PC-3 (cell line): ENCODE data around the gene ANKS1A. TPM values are rescaled to one million over a fixed set of nuclear protein-coding genes. Genes with fewer than 3 reads are reported as not detected.

Source experiments
- ATAC-seq: fragments of 200-7000 bp; cut with Tn5 transposase; 2 replicates; pipeline ENCODE4 v1.9.1; 2020; ENCODE audit warnings: mild to moderate bottlenecking, moderate library complexity
- BruUV-seq: library from RNA; stranded (reverse); fragments of 400-500 nt; replicated peaks from 2 replicates; lab custom pipeline; 2021; lab: Mats Ljungman, UMichigan
- CTCF ChIA-PET: fragments of 300-600 bp; sonication (Branson Sonifier 250); formaldehyde crosslinking; loops from one replicate; lab custom pipeline; 2022; ENCODE audit warnings: antibody characterized with exemption; lab: Charles Lee
- POLR2A ChIA-PET: fragments of 300-600 bp; sonication (Branson Sonifier 250); formaldehyde crosslinking; loops from one replicate; lab custom pipeline; 2022; ENCODE audit warnings: antibody characterized with exemption; ENCODE audit not compliant: unreplicated experiment; lab: Charles Lee
- DNase-seq: peaks from one replicate; pipeline ENCODE4 v3.0.0-alpha.2; 2015
- H2AFZ ChIP-seq: fragments of 300-600 bp; sonication (generic); 2 replicates; pipeline ENCODE4 v1.6.0; 2016; ENCODE audit warnings: antibody characterized with exemption, low read length
- H3F3A ChIP-seq: fragments of 300-600 bp; sonication (generic); one replicate; pipeline ENCODE4 v1.6.0; 2017; ENCODE audit warnings: antibody characterized with exemption, low read length, control low read depth, mild to moderate bottlenecking; ENCODE audit not compliant: unreplicated experiment
- H3K27ac ChIP-seq: fragments of 300-600 bp; sonication (generic); 2 replicates; pipeline ENCODE4 v1.5.1; 2016; ENCODE audit warnings: mild to moderate bottlenecking, low read length
- H3K27me3 ChIP-seq: fragments of 300-600 bp; sonication (generic); 2 replicates; pipeline ENCODE4 v1.6.1; 2016; ENCODE audit warnings: low read length, mixed read lengths
- H3K36me3 ChIP-seq: fragments of 300-600 bp; sonication (generic); 2 replicates; pipeline ENCODE4 v1.6.1; 2016; ENCODE audit warnings: low read depth, mixed run types, low read length, mixed read lengths
- H3K4me1 ChIP-seq: fragments of 300-600 bp; sonication (generic); 2 replicates; pipeline ENCODE4 v1.5.1; 2016; ENCODE audit warnings: low read length; ENCODE audit not compliant: insufficient read depth
- H3K4me2 ChIP-seq: fragments of 300-600 bp; sonication (generic); 2 replicates; pipeline ENCODE4 v1.6.0; 2016; ENCODE audit warnings: low read length
- H3K4me3 ChIP-seq: fragments of 300-600 bp; sonication (generic); 2 replicates; pipeline ENCODE4 v1.5.1; 2016; ENCODE audit warnings: mild to moderate bottlenecking, low read length, mixed read lengths
- H3K79me2 ChIP-seq: fragments of 300-600 bp; sonication (generic); 2 replicates; pipeline ENCODE4 v1.6.1; 2017; ENCODE audit warnings: low read length, mixed read lengths
- H3K9ac ChIP-seq: fragments of 300-600 bp; sonication (generic); 2 replicates; pipeline ENCODE4 v1.6.0; 2016; ENCODE audit warnings: mild to moderate bottlenecking, low read length
- H3K9me2 ChIP-seq: fragments of 300-600 bp; sonication (generic); replicated peaks from 2 replicates; pipeline ENCODE4 v1.6.1; 2016; ENCODE audit warnings: mixed run types, low read length, mixed read lengths
- H3K9me3 ChIP-seq: fragments of 300-600 bp; sonication (generic); 2 replicates; pipeline ENCODE4 v1.6.1; 2016; ENCODE audit warnings: low read length, mixed read lengths
- H4K20me1 ChIP-seq: fragments of 300-600 bp; sonication (generic); 2 replicates; pipeline ENCODE4 v1.6.1; 2016; ENCODE audit warnings: low read length, mixed read lengths
- CTCF ChIP-seq: fragments of 300-600 bp; sonication (generic); conservative IDR thresholded peaks from 2 replicates; pipeline ENCODE4 v1.5.1; 2017; ENCODE audit warnings: antibody characterized with exemption, low read depth, mild to moderate bottlenecking, low read length
- EZH2 ChIP-seq: fragments of 300-600 bp; sonication (generic); IDR thresholded peaks from one replicate; pipeline ENCODE4 v1.6.1; 2017; ENCODE audit warnings: antibody characterized with exemption, mild to moderate bottlenecking, low read length; ENCODE audit not compliant: unreplicated experiment
- EZH2phosphoT487 ChIP-seq: fragments of 300-600 bp; sonication (generic); IDR thresholded peaks from 2 replicates; pipeline ENCODE4 v1.6.1; 2018; ENCODE audit warnings: mild to moderate bottlenecking, antibody characterized with exemption, low read length, borderline replicate concordance
- intact Hi-C: fragments of 100-400 bp; cut with micrococcal nuclease; formaldehyde crosslinking; loops from 2 replicates; pipeline ENCODE4 v1.9.0; 2023
- total RNA-seq: library from RNA; depleted of rRNA; stranded (reverse); fragments of >200 nt; gene quantifications from 2 replicates; pipeline ENCODE4 v1.2.3, GENCODE V29; 2014

The ANKS1A gene
- total RNA-seq, 1 experiment from 2014 or later: 18.8 TPM

- H3K4me1 ChIP-seq: peaks cover 12% of the 10 kb centered on the region
- H3K27me3 ChIP-seq: no peaks in the 10 kb centered on the region
- H3K4me2 ChIP-seq: peak overlapping the region; percentile 90
- no peaks in the 10 kb centered on the region for H3K9me3 ChIP-seq
- no peaks in the 10 kb centered on the region for H3F3A ChIP-seq
- no peaks in the 10 kb centered on the region for H3K9me2 ChIP-seq
- ChIA-PET CTCF (no interaction called here), POLR2A (no interaction called here)
- peaks cover 20% of the 10 kb centered on the region; the same call in 1 of the 2 replicates for H4K20me1 ChIP-seq
- TSS peak; percentile 4 for BruUV-seq
- intact Hi-C loops: no loop called here
- H2AFZ ChIP-seq: peak overlapping the region; percentile 82; the same call in 1 of the 2 replicates
- no peaks in the 10 kb centered on the region for H3K36me3 ChIP-seq
- ATAC-seq: no peak
- TF ChIP-seq EZH2phosphoT487 (no peak), CTCF (no peak), EZH2 (no peak)
- no peak overlapping the region for H3K27ac ChIP-seq
- H3K4me3 ChIP-seq: peak overlapping the region; percentile 90
- DNase-seq: no peak
- peak overlapping the region; percentile 85 for H3K9ac ChIP-seq
- peaks cover 85% of the 10 kb centered on the region for H3K79me2 ChIP-seq
These were observed 1.5 kb downstream of the ANKS1A start for GRCh38 chr6:34890533-34890925.

GRCh38 chr6:34891296-34891695 is 2.2 kb downstream of the ANKS1A start:
- H3K4me2 ChIP-seq: peak overlapping the region; percentile 90
- H3K9me2 ChIP-seq: no peaks in the 10 kb centered on the region
- ChIA-PET CTCF (no interaction called here), POLR2A (no interaction called here)
- no peak overlapping the region for H3K27ac ChIP-seq
- intact Hi-C loops: no loop called here
- H3K79me2 ChIP-seq: peaks cover 84% of the 10 kb centered on the region
- no peaks in the 10 kb centered on the region for H3K9me3 ChIP-seq
- H4K20me1 ChIP-seq: peaks cover 20% of the 10 kb centered on the region; the same call in 1 of the 2 replicates
- no peaks in the 10 kb centered on the region for H3K36me3 ChIP-seq
- H3K9ac ChIP-seq: no peak overlapping the region
- peaks cover 12% of the 10 kb centered on the region for H3K4me1 ChIP-seq
- no peak for ATAC-seq
- no peak for TF ChIP-seq EZH2
- no peak for TF ChIP-seq EZH2phosphoT487
- TF ChIP-seq CTCF: no peak
- peak; percentile 14 for DNase-seq
- H3K27me3 ChIP-seq: no peaks in the 10 kb centered on the region
- no peaks in the 10 kb centered on the region for H3F3A ChIP-seq
- H3K4me3 ChIP-seq: peak overlapping the region; percentile 90; the same call in 1 of the 2 replicates
- BruUV-seq: no TSS peak
- H2AFZ ChIP-seq: no peak overlapping the region

GRCh38 chr6:34894693-34895092 is 5.6 kb downstream of the ANKS1A start:
- Histone ChIP-seq H3K27ac (no peak overlapping the region), H3K4me2 (no peak overlapping the region), H2AFZ (no peak overlapping the region), H3K4me3 (no peak overlapping the region), H3K79me2 (peaks cover 92% of the 10 kb centered on the region), H3K4me1 (peaks cover 12% of the 10 kb centered on the region), H3K9ac (no peak overlapping the region), H3K9me3 (no peaks in the 10 kb centered on the region), H4K20me1 (peaks cover 20% of the 10 kb centered on the region; the same call in 1 of the 2 replicates), H3K9me2 (no peaks in the 10 kb centered on the region), H3K27me3 (no peaks in the 10 kb centered on the region), H3F3A (no peaks in the 10 kb centered on the region), H3K36me3 (no peaks in the 10 kb centered on the region)
- DNase-seq (no peak), ATAC-seq (no peak)
- intact Hi-C loops: no loop called here
- ChIA-PET POLR2A (no interaction called here), CTCF (no interaction called here)
- BruUV-seq: no TSS peak
- TF ChIP-seq CTCF (no peak), EZH2phosphoT487 (no peak), EZH2 (no peak)
